GM18951 (cell line): Measurements from ENCODE around the gene GPC1.

Experiments used
- POLR2A ChIP-seq: IDR thresholded peaks from 4 replicates; pipeline ENCODE4 v1.6.1; 2011; ENCODE audit warnings: mild to moderate bottlenecking; ENCODE audit not compliant: insufficient read length, insufficient read depth; ENCODE audit errors: extremely low read depth
- in situ Hi-C: fragments of 300-500 bp; cut with MboI; formaldehyde crosslinking; loops from one replicate; pipeline ENCODE4 v1.12.0; 2022; ENCODE audit warnings: low sequenced_read_pairs, mixed read lengths, inconsistent platforms; ENCODE audit not compliant: unreplicated experiment

Gene GPC1

DNA sequence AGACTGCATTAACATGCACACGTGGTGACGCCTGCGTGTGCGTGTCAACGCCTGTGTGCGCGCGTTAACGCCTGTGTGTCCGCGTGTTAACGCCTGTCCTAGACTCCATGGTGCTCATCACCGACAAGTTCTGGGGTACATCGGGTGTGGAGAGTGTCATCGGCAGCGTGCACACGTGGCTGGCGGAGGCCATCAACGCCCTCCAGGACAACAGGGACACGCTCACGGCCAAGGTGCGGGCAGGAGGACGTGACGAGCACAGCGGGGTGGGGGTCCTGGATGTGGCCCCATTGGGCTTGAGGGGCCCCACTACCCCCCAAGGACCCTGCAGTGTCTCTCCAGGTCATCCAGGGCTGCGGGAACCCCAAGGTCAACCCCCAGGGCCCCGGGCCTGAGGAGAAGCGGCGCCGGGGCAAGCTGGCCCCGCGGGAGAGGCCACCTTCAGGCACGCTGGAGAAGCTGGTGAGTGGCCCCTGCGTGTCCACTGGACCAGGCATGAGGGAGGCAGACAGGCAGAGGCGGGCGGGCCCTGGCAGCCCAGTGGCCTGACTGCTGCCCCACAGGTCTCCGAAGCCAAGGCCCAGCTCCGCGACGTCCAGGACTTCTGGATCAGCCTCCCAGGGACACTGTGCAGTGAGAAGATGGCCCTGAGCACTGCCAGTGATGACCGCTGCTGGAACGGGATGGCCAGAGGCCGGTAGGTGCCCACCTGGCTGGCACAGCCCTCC lies 29.2 kb downstream of the GPC1 start:
- in situ Hi-C loops, result no loop called here
- no peak for TF ChIP-seq POLR2A

- TF ChIP-seq POLR2A, result no peak
- in situ Hi-C loops, result no loop called here
Observed at GRCh38 chr2:240465268-240465764, 29.9 kb downstream of the GPC1 start.

DNA sequence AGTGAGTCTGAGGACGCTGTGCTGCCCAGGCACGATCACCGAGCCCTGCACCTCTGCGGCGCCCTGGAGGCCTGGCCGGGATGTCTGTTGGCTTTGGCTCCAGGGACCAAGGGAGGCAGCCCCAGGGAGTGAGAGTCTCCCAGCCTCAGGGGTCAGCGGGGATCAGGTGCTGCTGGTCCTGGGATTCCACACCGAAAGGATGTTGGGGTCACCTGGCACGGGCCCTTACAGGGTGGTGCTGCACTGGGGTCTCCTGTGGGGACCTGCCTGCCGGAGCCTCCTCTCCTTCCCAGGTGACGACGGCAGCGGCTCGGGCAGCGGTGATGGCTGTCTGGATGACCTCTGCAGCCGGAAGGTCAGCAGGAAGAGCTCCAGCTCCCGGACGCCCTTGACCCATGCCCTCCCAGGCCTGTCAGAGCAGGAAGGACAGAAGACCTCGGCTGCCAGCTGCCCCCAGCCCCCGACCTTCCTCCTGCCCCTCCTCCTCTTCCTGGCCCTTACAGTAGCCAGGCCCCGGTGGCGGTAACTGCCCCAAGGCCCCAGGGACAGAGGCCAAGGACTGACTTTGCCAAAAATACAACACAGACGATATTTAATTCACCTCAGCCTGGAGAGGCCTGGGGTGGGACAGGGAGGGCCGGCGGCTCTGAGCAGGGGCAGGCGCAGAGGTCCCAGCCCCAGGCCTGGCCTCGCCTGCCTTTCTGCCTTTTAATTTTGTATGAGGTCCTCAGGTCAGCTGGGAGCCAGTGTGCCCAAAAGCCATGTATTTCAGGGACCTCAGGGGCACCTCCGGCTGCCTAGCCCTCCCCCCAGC lies 30.5 kb downstream of the GPC1 start:
- TF ChIP-seq POLR2A, result no peak
- in situ Hi-C loops, result no loop called here

- in situ Hi-C loops, result no loop called here
- TF ChIP-seq POLR2A, result no peak
Observed at GRCh38 chr2:240466579-240467148, 31.2 kb downstream of the GPC1 start.

GRCh38 chr2:240467149-240467642 lies 31.7 kb downstream of the GPC1 start:
- no peak for TF ChIP-seq POLR2A
- in situ Hi-C loops, result no loop called here

DNA sequence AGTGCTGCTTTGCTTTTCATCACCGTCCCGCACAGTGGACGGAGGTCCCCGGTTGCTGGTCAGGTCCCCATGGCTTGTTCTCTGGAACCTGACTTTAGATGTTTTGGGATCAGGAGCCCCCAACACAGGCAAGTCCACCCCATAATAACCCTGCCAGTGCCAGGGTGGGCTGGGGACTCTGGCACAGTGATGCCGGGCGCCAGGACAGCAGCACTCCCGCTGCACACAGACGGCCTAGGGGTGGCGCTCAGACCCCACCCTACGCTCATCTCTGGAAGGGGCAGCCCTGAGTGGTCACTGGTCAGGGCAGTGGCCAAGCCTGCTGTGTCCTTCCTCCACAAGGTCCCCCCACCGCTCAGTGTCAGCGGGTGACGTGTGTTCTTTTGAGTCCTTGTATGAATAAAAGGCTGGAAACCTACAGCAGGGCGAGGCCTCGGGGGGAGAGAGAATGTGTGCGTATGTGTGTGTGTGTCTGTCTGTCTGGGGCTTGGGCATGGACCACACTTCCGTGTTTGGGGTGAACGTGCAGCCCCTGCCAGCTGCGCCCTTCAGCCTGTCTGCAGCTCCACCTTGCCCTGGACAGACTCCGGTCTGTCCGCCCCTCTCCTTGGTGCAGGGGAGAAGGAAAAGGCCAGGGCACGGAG lies 32.3 kb downstream of the GPC1 start:
- in situ Hi-C loops, result no loop called here
- TF ChIP-seq POLR2A, result no peak

DNA sequence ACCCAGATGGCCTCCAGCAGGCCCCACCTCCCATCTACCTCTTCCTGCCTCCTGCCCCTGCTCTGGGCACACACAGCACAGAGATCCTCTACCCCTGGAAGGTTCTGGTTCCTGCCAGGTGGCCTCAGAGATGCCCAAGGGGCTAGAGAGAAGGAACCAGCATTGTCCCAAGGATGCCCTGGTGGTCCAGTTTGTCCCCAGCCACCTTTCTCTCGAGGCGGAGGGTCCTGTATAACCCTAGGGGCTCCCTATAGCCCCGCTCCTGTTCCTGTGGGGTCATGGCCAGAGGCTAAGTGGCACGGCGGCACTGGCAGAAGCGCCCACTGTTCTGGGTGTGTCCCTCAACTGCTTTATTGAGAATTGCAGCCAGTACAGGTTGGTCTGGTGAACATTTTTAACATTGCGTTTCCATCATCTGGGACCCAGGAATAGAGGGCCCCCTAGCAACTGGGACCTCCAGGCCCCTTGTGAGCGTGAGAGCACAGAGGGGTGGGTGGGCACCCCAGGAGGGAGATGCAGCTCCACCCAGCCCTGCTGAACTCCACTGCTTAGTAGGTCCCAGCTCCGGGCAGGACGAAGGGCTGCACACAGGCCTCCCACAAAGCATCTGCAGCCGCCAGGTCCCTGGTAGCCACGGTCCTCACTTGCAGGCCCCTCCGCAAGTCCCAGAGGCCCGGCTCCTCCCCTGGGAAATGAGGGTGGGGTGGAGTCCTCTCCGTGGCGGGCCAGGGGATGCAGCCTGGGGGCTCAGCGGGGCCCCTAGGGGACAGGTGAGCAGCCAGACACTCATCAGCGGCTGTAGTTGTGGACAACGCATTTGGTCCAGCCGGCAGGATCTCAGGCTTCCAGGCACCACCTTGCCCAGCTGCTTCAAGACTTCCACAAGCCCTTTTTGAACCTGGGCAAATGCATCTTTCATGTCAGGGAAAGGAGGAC lies 33.1 kb downstream of the GPC1 start:
- in situ Hi-C loops, result no loop called here
- TF ChIP-seq POLR2A, result no peak

DNA sequence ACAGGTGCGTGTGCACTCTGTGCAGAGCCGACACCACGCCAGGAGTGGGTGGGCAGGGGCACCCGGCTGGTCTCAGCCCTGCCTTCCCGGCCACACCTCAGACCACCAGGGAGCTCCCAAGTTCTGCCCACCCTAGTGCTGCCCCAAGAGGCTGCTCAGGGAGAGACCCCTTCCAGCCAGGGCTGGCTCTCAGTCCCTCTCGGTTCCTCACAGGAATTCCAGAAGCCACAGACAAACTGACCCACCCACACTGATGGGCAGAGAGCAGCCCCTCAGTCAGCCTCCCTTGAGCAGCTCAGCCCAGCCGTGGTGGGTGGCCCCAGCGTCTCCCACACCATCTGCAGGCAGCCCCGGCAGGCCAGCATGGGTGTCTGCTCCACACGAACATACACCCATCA lies 33.8 kb downstream of the GPC1 start:
- no peak for TF ChIP-seq POLR2A
- in situ Hi-C loops, result no loop called here

- in situ Hi-C loops, result no loop called here
- TF ChIP-seq POLR2A, result no peak
Observed at GRCh38 chr2:240469740-240470139, 34.3 kb downstream of the GPC1 start.

- TF ChIP-seq POLR2A, result no peak
- in situ Hi-C loops, result no loop called here
Observed at GRCh38 chr2:240472078-240472790, 36.8 kb downstream of the GPC1 start.

- TF ChIP-seq POLR2A, result no peak
- in situ Hi-C loops, result no loop called here
Observed at GRCh38 chr2:240473211-240473610, 37.7 kb downstream of the GPC1 start.
